HepG2 (cell line): ENCODE results near the gene CSF1R. TPM values are rescaled to one million over a fixed set of nuclear protein-coding genes. Genes with fewer than 3 reads are reported as not detected.

Experiments
- ELF1 ChIP-seq: sonication (generic); formaldehyde crosslinking; IDR thresholded peaks from 2 replicates; pipeline ENCODE4 v1.4.0; 2020; ENCODE audit warnings: missing genetic modification reagents
- RERE ChIP-seq: IDR thresholded peaks from 2 replicates; pipeline ENCODE4 v1.6.1; 2016; ENCODE audit warnings: low read depth, missing genetic modification reagents, missing compliant biosample characterization
- TOE1 ChIP-seq: sonication (generic); formaldehyde crosslinking; IDR thresholded peaks from 2 replicates; pipeline ENCODE4 v1.4.0; 2020; ENCODE audit warnings: mild to moderate bottlenecking, missing genetic modification reagents
- ZHX1 ChIP-seq: sonication (generic); formaldehyde crosslinking; IDR thresholded peaks from 2 replicates; pipeline ENCODE4 v1.8.1; 2022; ENCODE audit warnings: low read depth, mild to moderate bottlenecking, missing genetic modification reagents
- ZNF414 ChIP-seq: sonication (generic); formaldehyde crosslinking; IDR thresholded peaks from 2 replicates; pipeline ENCODE4 v1.5.0; 2020; ENCODE audit warnings: missing genetic modification reagents
- ZNF513 ChIP-seq: sonication (generic); formaldehyde crosslinking; conservative IDR thresholded peaks from 2 replicates; pipeline ENCODE4 v1.5.0; 2020; ENCODE audit warnings: missing genetic modification reagents
- ZNF773 ChIP-seq: sonication (generic); formaldehyde crosslinking; IDR thresholded peaks from 2 replicates; pipeline ENCODE4 v1.4.0; 2020; ENCODE audit warnings: missing genetic modification reagents, borderline replicate concordance
- ZSCAN20 ChIP-seq: sonication (generic); formaldehyde crosslinking; IDR thresholded peaks from 2 replicates; pipeline ENCODE4 v1.4.0; 2020; ENCODE audit warnings: missing genetic modification reagents, mild to moderate bottlenecking, borderline replicate concordance
- polyA plus RNA-seq, 8 experiments: library from polyadenylated mRNA; depleted of rRNA in 3 of 8; stranded (reverse) in 7 of 8; unstranded in 1 of 8; fragments of >200 nt; fragmentation: Illumina TruSeq in 4 of 8; extraction: Trizol in 4 of 8; gene quantifications; 2 replicates each; pipeline versions ENCODE4 v1.2.1 to v1.2.3, GENCODE V29; 2011 to 2016; ENCODE audit warnings: low read depth in 4 of 8, missing spikeins in 1 of 8, mixed read lengths in 1 of 8; ENCODE audit not compliant: insufficient read depth in 1 of 8
- total RNA-seq, 5 experiments: library from RNA; depleted of rRNA; stranded (reverse); fragments of >200 nt; fragmentation: Illumina TruSeq; extraction: Trizol; gene quantifications; 2 replicates each; pipeline ENCODE4 v1.2.3, GENCODE V29; 2016; ENCODE audit warnings: low read depth in 1 of 5
- TF ChIP-seq, protein P1 (sequence below): sonication (generic); formaldehyde crosslinking; conservative IDR thresholded peaks from 2 replicates; pipeline ENCODE4 v1.4.0; 2020; ENCODE audit warnings: mild to moderate bottlenecking, missing genetic modification reagents, moderate library complexity
- TF ChIP-seq, protein P2 (sequence below): sonication (generic); formaldehyde crosslinking; IDR thresholded peaks from 2 replicates; pipeline ENCODE4 v1.4.0; 2020; ENCODE audit warnings: missing genetic modification reagents, borderline replicate concordance

The CSF1R gene
- total and polyA plus RNA-seq, 2 of the 13 experiments (the other 11 are each of a cell fraction or from before 2014, with no cell fraction given): 0.01 TPM; not detected in 1

DNA sequence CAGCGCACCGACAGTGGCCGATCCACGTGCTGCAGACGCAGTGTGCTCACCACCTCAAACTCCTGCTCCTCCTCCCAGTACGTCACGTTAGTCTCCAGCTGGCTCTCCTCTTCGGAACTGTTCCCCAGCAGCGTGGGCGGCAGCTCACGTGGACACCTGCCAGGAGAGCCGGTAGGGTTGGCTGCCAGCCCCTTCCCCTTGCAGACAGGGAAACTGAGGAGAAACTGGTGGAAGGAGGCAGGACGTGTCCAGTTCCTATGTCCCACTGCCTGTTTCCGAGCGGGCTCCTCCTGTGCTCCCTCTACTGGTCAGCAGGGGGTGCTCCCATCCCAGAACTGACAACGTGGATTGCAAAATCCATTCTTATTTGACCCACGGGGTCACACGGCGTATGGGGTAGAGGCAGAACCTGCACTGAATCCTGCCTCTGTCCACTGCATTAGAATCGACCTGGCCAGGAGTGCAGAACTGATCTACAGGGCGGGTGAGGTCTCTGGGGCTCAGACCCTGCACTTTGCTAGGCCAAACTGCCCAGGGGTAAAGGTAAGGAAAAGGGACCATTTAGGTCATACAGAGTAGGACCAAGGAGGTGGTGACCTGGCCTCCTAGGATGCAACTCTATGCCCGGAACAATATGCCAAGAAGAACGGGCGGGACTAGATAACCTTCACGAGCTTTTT lies 43.6 kb upstream of the CSF1R start (continued):
- TF ChIP-seq, protein P1, sequence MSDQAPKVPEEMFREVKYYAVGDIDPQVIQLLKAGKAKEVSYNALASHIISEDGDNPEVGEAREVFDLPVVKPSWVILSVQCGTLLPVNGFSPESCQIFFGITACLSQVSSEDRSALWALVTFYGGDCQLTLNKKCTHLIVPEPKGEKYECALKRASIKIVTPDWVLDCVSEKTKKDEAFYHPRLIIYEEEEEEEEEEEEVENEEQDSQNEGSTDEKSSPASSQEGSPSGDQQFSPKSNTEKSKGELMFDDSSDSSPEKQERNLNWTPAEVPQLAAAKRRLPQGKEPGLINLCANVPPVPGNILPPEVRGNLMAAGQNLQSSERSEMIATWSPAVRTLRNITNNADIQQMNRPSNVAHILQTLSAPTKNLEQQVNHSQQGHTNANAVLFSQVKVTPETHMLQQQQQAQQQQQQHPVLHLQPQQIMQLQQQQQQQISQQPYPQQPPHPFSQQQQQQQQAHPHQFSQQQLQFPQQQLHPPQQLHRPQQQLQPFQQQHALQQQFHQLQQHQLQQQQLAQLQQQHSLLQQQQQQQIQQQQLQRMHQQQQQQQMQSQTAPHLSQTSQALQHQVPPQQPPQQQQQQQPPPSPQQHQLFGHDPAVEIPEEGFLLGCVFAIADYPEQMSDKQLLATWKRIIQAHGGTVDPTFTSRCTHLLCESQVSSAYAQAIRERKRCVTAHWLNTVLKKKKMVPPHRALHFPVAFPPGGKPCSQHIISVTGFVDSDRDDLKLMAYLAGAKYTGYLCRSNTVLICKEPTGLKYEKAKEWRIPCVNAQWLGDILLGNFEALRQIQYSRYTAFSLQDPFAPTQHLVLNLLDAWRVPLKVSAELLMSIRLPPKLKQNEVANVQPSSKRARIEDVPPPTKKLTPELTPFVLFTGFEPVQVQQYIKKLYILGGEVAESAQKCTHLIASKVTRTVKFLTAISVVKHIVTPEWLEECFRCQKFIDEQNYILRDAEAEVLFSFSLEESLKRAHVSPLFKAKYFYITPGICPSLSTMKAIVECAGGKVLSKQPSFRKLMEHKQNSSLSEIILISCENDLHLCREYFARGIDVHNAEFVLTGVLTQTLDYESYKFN (CRISPR knock-in tag): no peak; the same call in 1 of the 2 replicates
- TF ChIP-seq ZNF773 (CRISPR knock-in tag) (no peak), RERE (CRISPR knock-in tag) (no peak), ZNF414 (CRISPR knock-in tag) (no peak), ZHX1 (CRISPR knock-in tag) (no peak), ZSCAN20 (CRISPR knock-in tag) (no peak), TOE1 (CRISPR knock-in tag) (no peak), ZNF513 (CRISPR knock-in tag) (no peak), ELF1 (CRISPR knock-in tag) (peak; percentile 35; the same call in 1 of the 2 replicates)
- TF ChIP-seq, protein P2, sequence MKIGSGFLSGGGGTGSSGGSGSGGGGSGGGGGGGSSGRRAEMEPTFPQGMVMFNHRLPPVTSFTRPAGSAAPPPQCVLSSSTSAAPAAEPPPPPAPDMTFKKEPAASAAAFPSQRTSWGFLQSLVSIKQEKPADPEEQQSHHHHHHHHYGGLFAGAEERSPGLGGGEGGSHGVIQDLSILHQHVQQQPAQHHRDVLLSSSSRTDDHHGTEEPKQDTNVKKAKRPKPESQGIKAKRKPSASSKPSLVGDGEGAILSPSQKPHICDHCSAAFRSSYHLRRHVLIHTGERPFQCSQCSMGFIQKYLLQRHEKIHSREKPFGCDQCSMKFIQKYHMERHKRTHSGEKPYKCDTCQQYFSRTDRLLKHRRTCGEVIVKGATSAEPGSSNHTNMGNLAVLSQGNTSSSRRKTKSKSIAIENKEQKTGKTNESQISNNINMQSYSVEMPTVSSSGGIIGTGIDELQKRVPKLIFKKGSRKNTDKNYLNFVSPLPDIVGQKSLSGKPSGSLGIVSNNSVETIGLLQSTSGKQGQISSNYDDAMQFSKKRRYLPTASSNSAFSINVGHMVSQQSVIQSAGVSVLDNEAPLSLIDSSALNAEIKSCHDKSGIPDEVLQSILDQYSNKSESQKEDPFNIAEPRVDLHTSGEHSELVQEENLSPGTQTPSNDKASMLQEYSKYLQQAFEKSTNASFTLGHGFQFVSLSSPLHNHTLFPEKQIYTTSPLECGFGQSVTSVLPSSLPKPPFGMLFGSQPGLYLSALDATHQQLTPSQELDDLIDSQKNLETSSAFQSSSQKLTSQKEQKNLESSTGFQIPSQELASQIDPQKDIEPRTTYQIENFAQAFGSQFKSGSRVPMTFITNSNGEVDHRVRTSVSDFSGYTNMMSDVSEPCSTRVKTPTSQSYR (CRISPR knock-in tag): peak; percentile 41; the same call in 1 of the 2 replicates
